AML-193 (cell line): ENCODE data around the gene LARGE1.

Experiments
- DNase-seq, 2 experiments: peaks; one replicate each; lab custom pipeline; 2025; lab: John Stamatoyannopoulos, UW

Gene LARGE1

GRCh38 chr22:33562501-33562900 lies 357.8 kb downstream of the LARGE1 start:
- no peak for DNase-seq

- no peak for DNase-seq
Measured at GRCh38 chr22:33561149-33561807, 359.0 kb downstream of the LARGE1 start.

GRCh38 chr22:33557836-33558235 lies 362.4 kb downstream of the LARGE1 start:
- DNase-seq, result no peak

GRCh38 chr22:33555814-33556522 lies 364.3 kb downstream of the LARGE1 start:
- no peak for DNase-seq

- DNase-seq, result no peak
Measured at GRCh38 chr22:33553493-33553892, 366.8 kb downstream of the LARGE1 start.

GRCh38 chr22:33544707-33545106 lies 375.6 kb downstream of the LARGE1 start:
- DNase-seq, result no peak

GRCh38 chr22:33542722-33543121 lies 377.6 kb downstream of the LARGE1 start:
- DNase-seq, result no peak

GRCh38 chr22:33542153-33542552 lies 378.1 kb downstream of the LARGE1 start:
- no peak for DNase-seq

- no peak for DNase-seq
Measured at GRCh38 chr22:33539902-33540751, 380.1 kb downstream of the LARGE1 start.

- DNase-seq, result no peak
Measured at GRCh38 chr22:33539202-33539901, 380.9 kb downstream of the LARGE1 start.

- no peak for DNase-seq
Measured at GRCh38 chr22:33538277-33538885, 381.9 kb downstream of the LARGE1 start.

GRCh38 chr22:33537059-33537458 lies 383.2 kb downstream of the LARGE1 start:
- no peak for DNase-seq

- no peak for DNase-seq
Measured at GRCh38 chr22:33535937-33536875, 384.1 kb downstream of the LARGE1 start.

- no peak for DNase-seq
Measured at GRCh38 chr22:33529424-33530113, 390.7 kb downstream of the LARGE1 start.

- no peak for DNase-seq
Measured at GRCh38 chr22:33528183-33528582, 392.1 kb downstream of the LARGE1 start.

- no peak for DNase-seq
Measured at GRCh38 chr22:33526434-33527107, 393.7 kb downstream of the LARGE1 start.

GRCh38 chr22:33524511-33525260 lies 395.6 kb downstream of the LARGE1 start:
- no peak for DNase-seq

- no peak for DNase-seq
Measured at GRCh38 chr22:33521879-33522665, 398.2 kb downstream of the LARGE1 start.
